OCI-LY3 (cell line): ENCODE results near the gene TMEM256.

Experiments used
- EZH2phosphoT487 ChIP-seq: fragments of 200-600 bp; shearing (Covaris generic); IDR thresholded peaks from 2 replicates; pipeline ENCODE4 v1.6.1; 2018; ENCODE audit warnings: antibody characterized with exemption, mixed run types, low read depth
- TF ChIP-seq, protein P1 (sequence below): fragments of 200-600, 300-600 bp; sonication (generic); IDR thresholded peaks from 2 replicates; pipeline ENCODE4 v1.5.1; 2014; ENCODE audit warnings: antibody characterized with exemption, low read length, low read depth

GRCh38 chr17:7384489-7385081, 19.3 kb downstream of the TMEM256 start:
- TF ChIP-seq, protein P1, sequence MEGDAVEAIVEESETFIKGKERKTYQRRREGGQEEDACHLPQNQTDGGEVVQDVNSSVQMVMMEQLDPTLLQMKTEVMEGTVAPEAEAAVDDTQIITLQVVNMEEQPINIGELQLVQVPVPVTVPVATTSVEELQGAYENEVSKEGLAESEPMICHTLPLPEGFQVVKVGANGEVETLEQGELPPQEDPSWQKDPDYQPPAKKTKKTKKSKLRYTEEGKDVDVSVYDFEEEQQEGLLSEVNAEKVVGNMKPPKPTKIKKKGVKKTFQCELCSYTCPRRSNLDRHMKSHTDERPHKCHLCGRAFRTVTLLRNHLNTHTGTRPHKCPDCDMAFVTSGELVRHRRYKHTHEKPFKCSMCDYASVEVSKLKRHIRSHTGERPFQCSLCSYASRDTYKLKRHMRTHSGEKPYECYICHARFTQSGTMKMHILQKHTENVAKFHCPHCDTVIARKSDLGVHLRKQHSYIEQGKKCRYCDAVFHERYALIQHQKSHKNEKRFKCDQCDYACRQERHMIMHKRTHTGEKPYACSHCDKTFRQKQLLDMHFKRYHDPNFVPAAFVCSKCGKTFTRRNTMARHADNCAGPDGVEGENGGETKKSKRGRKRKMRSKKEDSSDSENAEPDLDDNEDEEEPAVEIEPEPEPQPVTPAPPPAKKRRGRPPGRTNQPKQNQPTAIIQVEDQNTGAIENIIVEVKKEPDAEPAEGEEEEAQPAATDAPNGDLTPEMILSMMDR: no peak
- TF ChIP-seq EZH2phosphoT487: no peak
